ENCODE results near the gene GOLGA1.

GOLGA1 gene

GRCh38 chr9:124914753-124915405 is 26.0 kb downstream of the GOLGA1 start:
- Histone ChIP-seq H3K4me2 (ENCODE audit: low read depth, low read length) (no peak overlapping the region), H3K9ac (ENCODE audit: low read length) (no peak overlapping the region), H3K27ac (ENCODE audit: low read length) (no peak overlapping the region), H3K36me3 (replicated peaks; ENCODE audit: insufficient read depth, low read length) (no peaks in the 10 kb centered on the region), H3K9me3 (replicated peaks; ENCODE audit: insufficient read depth, low read length) (no peaks in the 10 kb centered on the region), H3F3A (ENCODE audit: insufficient read depth, low read length) (no peaks in the 10 kb centered on the region), H3K4me3 (ENCODE audit: low read length) (no peak overlapping the region), H3K9me2 (replicated peaks; ENCODE audit: insufficient read depth, low read length) (no peaks in the 10 kb centered on the region), H3K4me1 (ENCODE audit: low read length) (no peaks in the 10 kb centered on the region), H4K20me1 (ENCODE audit: insufficient read depth, low read length) (no peaks in the 10 kb centered on the region), H2AFZ (ENCODE audit: low read length) (no peak overlapping the region), H3K79me2 (ENCODE audit: low read length) (no peaks in the 10 kb centered on the region), H3K27me3 (replicated peaks; ENCODE audit: insufficient read depth, low read length) (no peaks in the 10 kb centered on the region)
- no peak for DNase-seq
- TF ChIP-seq CTCF (IDR thresholded peaks at IDR 0.05; ENCODE audit: low read length) (no peak), EZH2 (optimal IDR thresholded peaks at IDR 0.05; ENCODE audit: low read depth, low read length) (no peak), EZH2phosphoT487 (IDR thresholded peaks at IDR 0.05; ENCODE audit: low read length) (no peak)

GRCh38 chr9:124913378-124913777 is 27.5 kb downstream of the GOLGA1 start:
- no peak overlapping the region for H3K4me2 ChIP-seq (ENCODE audit: low read depth, low read length)
- H3K9me2 ChIP-seq (replicated peaks; ENCODE audit: insufficient read depth, low read length) = no peaks in the 10 kb centered on the region
- no peak overlapping the region for H3K27ac ChIP-seq (ENCODE audit: low read length)
- no peaks in the 10 kb centered on the region for H3K27me3 ChIP-seq (replicated peaks; ENCODE audit: insufficient read depth, low read length)
- no peaks in the 10 kb centered on the region for H3K9me3 ChIP-seq (replicated peaks; ENCODE audit: insufficient read depth, low read length)
- DNase-seq = no peak
- H3K79me2 ChIP-seq (ENCODE audit: low read length) = no peaks in the 10 kb centered on the region
- no peaks in the 10 kb centered on the region for H3K36me3 ChIP-seq (replicated peaks; ENCODE audit: insufficient read depth, low read length)
- no peak overlapping the region for H2AFZ ChIP-seq (ENCODE audit: low read length)
- H3K9ac ChIP-seq (ENCODE audit: low read length) = no peak overlapping the region
- no peaks in the 10 kb centered on the region for H4K20me1 ChIP-seq (ENCODE audit: insufficient read depth, low read length)
- TF ChIP-seq EZH2 (optimal IDR thresholded peaks at IDR 0.05; ENCODE audit: low read depth, low read length) = no peak
- no peak for TF ChIP-seq EZH2phosphoT487 (IDR thresholded peaks at IDR 0.05; ENCODE audit: low read length)
- no peaks in the 10 kb centered on the region for H3K4me1 ChIP-seq (ENCODE audit: low read length)
- H3K4me3 ChIP-seq (ENCODE audit: low read length) = no peak overlapping the region
- no peaks in the 10 kb centered on the region for H3F3A ChIP-seq (ENCODE audit: insufficient read depth, low read length)

- Histone ChIP-seq H3K9ac (ENCODE audit: low read length) (no peak overlapping the region), H3K9me2 (replicated peaks; ENCODE audit: insufficient read depth, low read length) (no peaks in the 10 kb centered on the region), H3K4me2 (ENCODE audit: low read depth, low read length) (no peak overlapping the region), H3K36me3 (replicated peaks; ENCODE audit: insufficient read depth, low read length) (no peaks in the 10 kb centered on the region), H4K20me1 (ENCODE audit: insufficient read depth, low read length) (no peaks in the 10 kb centered on the region), H3K27me3 (replicated peaks; ENCODE audit: insufficient read depth, low read length) (no peaks in the 10 kb centered on the region), H3K79me2 (ENCODE audit: low read length) (no peaks in the 10 kb centered on the region), H2AFZ (ENCODE audit: low read length) (no peak overlapping the region), H3K4me3 (ENCODE audit: low read length) (no peak overlapping the region), H3K9me3 (replicated peaks; ENCODE audit: insufficient read depth, low read length) (no peaks in the 10 kb centered on the region), H3K27ac (ENCODE audit: low read length) (no peak overlapping the region), H3K4me1 (ENCODE audit: low read length) (no peaks in the 10 kb centered on the region), H3F3A (ENCODE audit: insufficient read depth, low read length) (no peaks in the 10 kb centered on the region)
- TF ChIP-seq CTCF (IDR thresholded peaks at IDR 0.05; ENCODE audit: low read length) (no peak), EZH2 (optimal IDR thresholded peaks at IDR 0.05; ENCODE audit: low read depth, low read length) (no peak), EZH2phosphoT487 (IDR thresholded peaks at IDR 0.05; ENCODE audit: low read length) (no peak)
- no peak for DNase-seq
Measured at GRCh38 chr9:124911766-124912165, 29.1 kb downstream of the GOLGA1 start.

- Histone ChIP-seq H3K79me2 (ENCODE audit: low read length) (no peaks in the 10 kb centered on the region), H3F3A (ENCODE audit: insufficient read depth, low read length) (no peaks in the 10 kb centered on the region), H3K27me3 (replicated peaks; ENCODE audit: insufficient read depth, low read length) (no peaks in the 10 kb centered on the region), H3K36me3 (replicated peaks; ENCODE audit: insufficient read depth, low read length) (no peaks in the 10 kb centered on the region), H3K9me2 (replicated peaks; ENCODE audit: insufficient read depth, low read length) (no peaks in the 10 kb centered on the region), H3K9ac (ENCODE audit: low read length) (no peak overlapping the region), H3K27ac (ENCODE audit: low read length) (no peak overlapping the region), H3K4me3 (ENCODE audit: low read length) (no peak overlapping the region), H3K4me1 (ENCODE audit: low read length) (no peaks in the 10 kb centered on the region), H3K9me3 (replicated peaks; ENCODE audit: insufficient read depth, low read length) (no peaks in the 10 kb centered on the region), H2AFZ (ENCODE audit: low read length) (no peak overlapping the region), H4K20me1 (ENCODE audit: insufficient read depth, low read length) (no peaks in the 10 kb centered on the region), H3K4me2 (ENCODE audit: low read depth, low read length) (no peak overlapping the region)
- TF ChIP-seq EZH2 (optimal IDR thresholded peaks at IDR 0.05; ENCODE audit: low read depth, low read length) (no peak), EZH2phosphoT487 (IDR thresholded peaks at IDR 0.05; ENCODE audit: low read length) (no peak), CTCF (IDR thresholded peaks at IDR 0.05; ENCODE audit: low read length) (no peak)
- DNase-seq = no peak
Measured at GRCh38 chr9:124908098-124908497, 32.8 kb downstream of the GOLGA1 start.
